HG03139 (cell line): ENCODE data around the gene HM13.
A peak's percentile ranks its signal among the peaks of the same experiment; 100 is the strongest.
"Not testable (repeated sequence)": the region's sequence is repeated elsewhere in the genome, so short reads cannot be mapped to it uniquely, and the experiment has no call there.

Source experiments
- ATAC-seq: cut with Tn5 transposase; IDR thresholded peaks from one replicate; pipeline ENCODE4 v1.9.1; 2021; ENCODE audit not compliant: unreplicated experiment

Gene HM13

DNA sequence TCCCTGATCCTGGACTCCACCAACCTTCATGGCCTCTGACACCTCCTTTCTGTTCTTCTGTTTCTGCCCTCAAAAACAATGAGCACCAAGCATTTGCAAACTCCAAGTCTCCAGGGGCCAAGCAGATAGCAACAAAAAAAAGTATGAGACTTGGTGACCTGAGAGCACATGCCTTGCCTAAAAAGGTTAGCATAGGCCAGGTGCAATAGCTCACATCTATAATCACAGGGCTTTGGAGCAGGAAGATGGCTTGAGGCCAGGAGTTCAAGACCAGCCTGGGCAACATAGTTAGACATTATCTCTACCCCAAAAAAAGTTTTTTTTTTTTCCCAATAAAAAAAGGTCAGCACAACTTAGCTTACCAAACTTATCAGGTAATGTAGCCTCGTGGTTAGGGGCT lies 13.7 kb upstream of the HM13 start:
- ATAC-seq, result no peak

DNA sequence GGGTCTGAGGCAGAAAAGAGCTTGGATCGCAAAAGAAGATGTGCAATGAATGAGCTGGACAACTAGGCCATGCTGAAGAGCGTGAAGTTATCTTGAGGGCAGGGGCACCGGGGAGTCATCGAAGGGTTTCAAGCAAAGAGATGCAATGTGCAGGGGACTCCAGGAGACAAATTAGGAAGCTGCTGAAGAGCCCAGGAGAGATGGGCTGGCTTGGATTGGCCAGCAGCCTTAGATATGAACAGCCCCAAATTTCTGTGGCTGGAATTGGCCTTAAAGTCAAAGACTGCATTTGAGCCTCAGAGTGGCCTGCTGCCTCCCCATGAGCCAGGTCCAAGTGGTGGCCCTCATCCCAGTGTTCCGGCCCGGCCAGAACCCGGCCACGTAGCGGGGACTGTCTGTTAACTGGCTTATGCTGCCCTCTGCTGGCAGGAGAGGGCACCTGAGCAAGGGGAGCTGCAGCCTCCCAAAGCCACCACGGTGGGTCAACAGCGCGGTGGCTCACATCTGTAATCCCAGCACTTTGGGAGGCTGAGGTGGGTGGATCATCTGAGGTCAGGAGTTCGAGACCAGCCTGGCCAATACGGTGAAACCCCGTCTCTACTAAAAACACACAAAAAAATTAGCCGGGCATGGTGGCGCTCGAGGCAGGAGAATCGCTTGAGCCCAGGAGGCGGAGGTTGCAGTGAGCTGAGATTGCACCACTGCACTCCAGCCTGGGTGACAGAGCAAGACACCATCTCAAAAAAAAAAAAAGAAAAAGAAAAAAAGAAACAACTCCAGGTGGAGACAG lies 11.2 kb upstream of the HM13 start:
- ATAC-seq, result peak; percentile 93

DNA sequence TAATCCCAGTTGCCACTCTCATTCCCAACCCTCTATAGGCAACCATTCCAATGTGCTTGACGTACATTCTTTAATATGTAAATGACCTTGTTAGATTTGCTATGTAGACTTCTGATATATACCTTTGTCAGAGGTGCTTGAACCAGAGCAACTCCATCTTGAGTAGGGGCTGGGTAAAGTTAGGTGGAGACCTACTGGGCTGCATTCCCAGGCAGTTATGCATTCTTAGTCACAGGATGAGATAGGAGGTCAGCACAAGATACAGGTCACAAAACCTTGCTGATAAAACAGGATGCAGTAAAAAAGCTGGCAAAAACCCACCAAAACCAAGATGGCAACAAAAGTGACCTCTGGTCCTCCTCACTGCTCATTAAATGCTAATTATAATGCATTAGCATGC lies 8.3 kb upstream of the HM13 start:
- ATAC-seq, result no peak

DNA sequence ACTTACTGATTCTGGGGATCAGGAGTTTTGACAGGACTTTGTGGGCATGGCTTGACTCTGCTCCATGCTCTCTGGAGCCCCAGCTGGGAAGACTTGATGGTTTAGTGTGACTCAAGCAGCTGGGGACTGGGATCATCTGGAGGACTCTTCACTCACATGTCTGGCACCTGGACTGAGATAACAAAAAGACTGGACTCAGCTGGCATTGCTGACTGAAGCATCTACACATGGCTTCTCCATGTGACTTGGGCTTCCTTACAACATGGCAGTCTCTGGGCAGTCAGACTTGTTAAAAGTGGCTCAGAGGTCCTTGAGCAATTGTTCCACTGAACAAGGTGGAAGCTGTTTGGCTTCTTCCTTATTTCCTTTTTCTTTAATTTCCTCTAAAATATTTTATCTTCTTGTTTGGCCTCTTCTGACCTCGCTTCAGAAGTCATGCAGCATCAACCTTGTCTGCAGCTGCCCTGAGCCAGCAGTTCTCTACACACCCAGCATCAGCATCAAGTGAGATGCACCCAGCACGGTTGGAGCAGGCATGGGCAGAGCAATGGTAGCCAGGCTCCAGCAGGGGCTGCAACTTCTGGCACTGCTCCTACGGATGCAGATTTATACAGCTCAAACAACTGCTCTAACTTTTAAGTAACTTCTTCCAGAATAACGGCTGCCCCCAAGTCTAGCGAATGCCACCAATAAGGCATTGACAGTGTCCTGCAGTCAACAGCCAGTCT lies 5.6 kb upstream of the HM13 start:
- ATAC-seq, result no peak

DNA sequence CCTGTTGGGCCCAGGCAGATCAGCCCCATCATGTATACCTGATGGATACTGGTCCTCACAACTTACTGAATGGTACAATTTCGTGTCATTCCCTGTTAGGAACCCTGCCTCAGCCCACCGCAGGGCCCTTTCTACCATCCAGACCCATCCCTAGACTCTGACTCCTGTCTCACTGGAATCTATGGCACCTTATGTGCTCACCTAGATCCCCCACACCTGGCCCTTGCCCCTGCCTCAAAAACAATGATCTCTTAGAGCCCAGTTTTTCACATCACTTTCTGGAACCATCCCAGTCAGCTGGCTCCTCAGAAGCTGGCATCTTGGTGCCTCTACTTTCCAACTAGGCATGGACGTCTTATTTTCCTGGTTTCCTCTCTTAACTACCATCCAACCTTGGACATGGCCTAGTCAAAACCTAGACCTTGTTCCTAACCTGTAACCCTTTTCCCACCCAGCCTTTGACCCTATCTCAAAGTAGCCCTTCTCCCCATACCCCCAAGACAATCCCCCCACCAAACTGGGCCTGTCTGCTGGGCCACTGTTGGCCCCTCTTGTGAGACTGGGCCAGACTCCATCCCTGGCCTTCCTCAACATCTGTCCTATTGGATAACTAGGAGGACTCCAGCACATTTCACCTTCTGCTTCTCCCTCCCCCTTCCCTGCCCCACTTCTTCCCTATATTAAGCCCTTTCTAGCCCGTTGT lies 981 bp downstream of the HM13 start:
- ATAC-seq, result no peak

DNA sequence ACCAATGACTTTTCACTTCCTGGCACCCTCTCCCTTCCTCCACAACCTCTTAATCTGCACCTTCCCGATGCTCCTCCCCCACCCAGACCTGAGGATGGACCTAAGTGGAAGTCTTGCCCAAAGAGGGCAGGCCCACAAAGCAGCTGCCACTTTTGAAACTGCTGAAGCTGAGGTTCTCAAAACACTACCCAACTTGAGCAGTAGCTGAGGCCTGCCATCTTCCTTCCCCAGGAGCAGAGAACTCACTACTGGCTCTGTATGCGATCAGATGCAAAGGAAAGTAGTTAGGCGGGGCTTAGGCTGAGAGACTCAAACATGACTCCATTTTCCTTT lies 1.5 kb downstream of the HM13 start:
- ATAC-seq, result no peak

DNA sequence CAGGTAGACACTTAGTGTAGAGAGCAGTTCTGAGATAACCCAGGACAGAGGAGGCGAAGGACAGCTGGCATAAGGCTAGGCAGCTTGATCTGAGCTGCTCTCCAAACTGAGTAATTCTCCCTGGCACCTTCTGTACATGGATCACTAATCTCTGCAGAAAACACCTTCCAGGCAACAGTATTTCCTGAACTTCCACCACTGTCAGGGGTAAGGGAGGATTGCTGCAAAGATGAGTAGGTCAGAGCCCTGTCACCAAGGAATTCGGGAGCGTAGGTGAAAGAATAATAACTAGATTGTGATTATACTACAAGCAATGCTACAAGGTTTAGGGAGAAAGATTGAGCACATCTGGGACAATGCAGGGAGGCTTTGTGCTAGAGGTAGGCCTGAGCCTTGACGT lies 1.9 kb downstream of the HM13 start:
- no peak for ATAC-seq

DNA sequence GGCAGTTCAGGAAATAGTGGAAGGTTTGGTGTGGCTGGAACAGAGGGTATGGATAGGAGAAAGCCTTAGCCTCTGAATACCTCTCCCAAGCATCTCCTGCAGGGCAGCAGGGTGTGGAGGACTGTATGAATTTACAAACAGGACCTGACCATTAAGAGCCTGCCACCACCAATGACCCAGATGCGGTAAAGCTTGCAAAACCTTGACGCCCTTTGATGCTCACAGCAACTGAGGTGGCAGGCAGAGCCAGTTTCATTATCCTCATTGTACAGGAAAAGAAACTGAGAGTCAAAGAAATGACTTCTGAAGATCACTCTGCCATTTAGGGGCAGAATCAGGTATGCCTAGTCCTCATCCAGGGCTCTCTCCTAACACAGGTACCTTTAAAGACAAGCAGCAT lies 2.4 kb downstream of the HM13 start:
- ATAC-seq, result no peak

DNA sequence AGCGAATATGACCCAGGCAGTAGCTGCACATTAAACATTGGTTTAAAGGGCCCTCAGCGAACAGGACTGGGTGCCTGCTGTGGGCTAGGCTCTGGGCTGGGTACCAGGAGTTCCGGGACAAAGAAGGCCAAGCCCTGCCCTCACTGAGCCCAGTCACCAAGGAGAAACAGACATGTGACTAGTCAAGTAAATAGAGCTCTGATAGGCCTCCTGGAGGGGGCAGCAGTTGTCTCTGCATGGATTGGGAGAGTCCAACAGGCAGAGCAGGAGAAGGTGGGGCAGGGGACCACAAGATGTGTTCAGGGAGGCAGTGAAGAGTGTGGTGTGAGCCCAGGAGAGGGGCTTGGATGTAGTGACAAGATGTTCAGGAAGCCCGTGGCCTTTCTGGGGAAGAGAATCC lies 3.1 kb downstream of the HM13 start:
- ATAC-seq, result no peak

DNA sequence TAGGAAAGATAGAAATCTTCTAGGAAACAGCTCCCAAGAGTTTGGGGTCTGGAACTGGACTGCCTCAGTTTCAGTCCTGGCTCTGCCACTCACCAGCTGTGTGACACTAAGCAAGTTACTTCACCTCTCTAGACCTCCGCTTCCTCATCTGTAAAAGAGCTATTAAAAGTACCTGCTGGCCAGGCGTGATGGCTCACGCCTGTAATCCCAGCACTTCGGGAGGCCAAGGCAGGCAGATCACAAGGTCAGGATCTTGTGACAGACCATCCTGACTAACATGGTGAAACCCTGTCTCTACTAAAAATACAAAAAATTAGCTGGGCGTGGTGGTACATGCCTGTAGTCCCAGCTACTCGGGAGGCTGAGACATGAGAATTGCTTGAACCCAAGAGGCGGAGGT lies 7.0 kb downstream of the HM13 start:
- not testable (repeated sequence) for ATAC-seq

DNA sequence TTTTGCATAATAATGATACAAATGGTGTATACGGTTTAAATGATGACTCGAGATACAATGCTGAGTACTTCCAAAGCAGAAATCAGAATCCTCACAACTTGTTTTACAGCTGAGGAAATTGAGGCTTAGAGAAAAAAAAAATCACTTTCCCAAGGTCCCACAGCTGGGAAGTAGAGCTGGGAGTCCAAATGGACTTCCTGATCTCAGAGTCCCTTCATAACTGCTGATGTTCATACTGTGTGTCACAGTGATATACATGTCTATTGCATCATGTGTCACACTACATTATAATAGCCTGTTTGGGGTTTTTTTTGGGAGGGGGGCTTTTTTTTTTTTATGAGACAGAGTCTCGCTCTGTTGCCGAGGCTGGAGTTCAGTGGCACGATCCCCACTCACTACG lies 8.5 kb downstream of the HM13 start:
- no peak for ATAC-seq

DNA sequence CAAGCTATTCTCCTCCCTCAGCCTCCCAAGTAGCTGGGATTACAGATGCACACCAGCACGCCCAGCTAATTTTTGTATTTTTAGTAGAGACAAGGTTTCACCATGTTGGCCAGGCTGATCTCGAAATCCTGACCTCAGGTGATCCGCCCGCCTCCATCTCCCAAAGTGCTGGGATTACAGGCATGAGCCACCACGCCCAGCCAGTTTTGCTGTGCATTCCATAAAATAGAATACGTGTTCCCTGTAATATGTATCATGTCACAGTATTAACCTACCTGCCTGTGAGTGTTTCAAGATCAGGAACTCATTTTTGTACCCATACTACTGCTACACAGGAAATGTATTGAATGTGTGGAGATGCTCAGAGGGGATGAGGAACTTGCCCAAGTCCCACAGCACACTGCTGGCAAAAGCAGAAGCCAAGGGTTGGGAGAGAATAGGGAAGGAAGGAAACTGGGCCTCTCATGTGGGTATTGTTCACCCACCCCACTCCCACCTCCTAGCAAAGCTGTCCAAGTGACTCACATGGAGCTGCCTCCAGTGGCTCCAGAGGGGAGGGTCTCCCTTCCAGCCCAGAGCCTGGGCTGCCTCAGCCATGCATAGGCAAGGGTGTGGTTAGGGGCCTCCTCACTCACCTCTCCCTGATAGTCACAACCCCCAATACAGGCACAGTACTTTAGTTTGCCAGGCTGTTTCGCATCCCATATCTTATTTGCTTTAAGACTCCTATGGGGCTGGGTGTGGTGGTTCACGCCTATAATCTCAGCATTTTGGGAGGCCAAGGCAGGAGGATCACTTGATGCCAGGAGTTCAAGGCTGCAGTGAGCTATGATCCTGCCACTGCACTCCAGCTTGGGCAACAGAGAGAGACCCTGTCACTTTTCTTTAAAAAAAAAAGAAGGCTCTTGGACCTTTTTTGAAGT lies 9.4 kb downstream of the HM13 start:
- ATAC-seq, result no peak

DNA sequence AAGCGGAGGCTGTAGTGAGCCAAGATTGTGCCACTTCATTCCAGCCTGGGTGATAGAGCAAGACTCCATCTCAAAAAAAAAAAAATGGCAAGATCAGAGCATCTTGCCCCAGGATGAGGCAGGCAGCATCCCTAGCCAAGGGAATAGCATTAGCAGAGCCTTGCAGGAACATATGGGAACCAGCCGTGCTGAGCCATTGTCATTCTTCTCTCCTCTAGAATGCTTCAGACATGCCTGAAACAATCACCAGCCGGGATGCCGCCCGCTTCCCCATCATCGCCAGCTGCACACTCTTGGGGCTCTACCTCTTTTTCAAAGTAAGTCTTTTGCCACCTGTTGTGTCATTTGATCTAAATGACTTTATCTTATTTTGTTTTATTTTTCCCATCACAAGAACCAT lies 13.0 kb downstream of the HM13 start:
- ATAC-seq, result no peak

DNA sequence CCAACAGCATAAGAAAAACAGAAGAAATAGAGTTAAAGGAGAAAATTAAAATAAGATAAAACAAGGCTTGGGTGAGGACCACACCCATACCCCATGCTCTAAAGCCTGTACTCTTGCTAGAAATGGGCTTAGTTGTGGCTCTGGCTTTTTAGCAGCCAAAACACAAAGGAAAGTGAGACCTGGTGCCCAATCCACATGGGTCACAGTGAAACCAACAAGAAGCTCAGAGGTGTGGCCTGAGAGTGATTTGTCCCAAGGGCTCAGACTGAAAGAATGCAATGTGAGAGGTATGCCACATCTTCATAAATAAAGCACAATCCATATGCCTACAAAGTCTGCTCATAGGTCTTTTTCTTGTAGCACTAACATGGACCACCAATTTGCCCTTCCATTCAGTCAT lies 21.1 kb downstream of the HM13 start:
- ATAC-seq, result no peak

DNA sequence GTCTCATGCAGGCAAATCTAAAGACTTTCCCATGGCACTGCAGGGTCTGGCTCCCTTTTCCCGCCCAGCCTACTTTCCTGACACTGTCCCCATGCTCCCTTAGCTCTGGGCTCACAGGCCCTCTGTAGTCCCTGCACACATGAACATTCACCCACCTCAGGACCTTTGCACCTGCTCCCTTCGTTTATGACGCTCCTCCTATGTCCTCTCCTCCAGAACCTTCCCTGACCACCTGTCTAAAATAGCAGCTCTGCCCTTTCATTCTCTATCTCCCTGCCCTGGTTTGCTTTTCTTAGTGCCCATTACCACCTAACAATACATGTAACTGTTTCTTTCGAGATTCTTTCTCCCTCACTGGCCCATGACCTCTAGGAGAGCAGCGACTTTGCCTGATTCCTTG lies 22.3 kb downstream of the HM13 start:
- ATAC-seq, result no peak

DNA sequence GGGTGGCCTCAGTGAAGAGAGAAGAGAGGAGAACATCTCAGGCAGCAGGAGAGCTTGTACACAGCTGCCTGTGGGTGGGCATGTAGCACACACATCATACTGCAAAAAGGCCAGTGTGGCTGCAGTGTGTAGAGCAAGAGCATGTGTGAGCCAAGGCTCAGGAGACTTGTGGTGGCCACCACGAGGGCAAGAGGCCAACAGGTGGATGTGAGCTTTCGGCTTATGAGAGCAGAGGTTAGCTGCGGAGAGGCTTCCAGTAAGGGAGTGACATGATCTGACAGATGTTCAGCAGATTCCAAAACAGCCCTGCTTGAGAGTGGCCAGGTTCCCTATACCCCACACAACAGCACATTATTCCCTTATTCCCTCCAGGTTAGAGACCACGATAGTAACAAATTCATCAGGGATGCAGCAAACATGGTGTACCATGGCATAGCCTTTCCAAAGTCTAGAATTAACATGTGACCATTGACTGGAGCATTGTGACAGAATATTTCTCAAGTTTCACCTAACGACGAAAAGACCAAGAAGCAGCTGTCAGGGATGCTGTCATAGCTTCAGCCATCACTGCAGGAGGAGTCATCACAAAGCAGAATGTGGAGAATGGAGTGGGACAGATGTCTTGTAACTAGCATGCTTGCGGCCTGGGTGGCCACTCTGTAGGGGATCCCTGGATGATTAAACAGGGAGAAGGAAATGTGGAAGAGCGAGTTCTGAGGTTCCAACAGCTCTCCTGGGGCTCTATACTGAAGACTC lies 23.1 kb downstream of the HM13 start:
- ATAC-seq, result no peak

DNA sequence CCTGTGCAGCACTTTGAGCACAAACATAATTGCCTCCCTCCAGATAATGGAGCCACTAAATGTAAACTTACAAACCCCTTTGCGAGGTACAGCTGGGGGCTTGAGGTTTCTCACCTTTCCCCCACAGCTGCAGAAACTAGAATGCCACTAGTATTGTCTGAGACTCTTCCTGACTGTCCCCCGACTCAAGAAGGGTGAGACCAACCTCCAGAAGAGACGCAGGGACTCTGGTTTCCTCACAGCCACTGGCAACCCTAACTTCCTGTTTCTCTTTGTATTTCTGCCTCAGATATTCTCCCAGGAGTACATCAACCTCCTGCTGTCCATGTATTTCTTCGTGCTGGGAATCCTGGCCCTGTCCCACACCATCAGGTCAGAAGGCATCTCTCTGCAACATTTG lies 23.6 kb downstream of the HM13 start:
- ATAC-seq, result no peak

DNA sequence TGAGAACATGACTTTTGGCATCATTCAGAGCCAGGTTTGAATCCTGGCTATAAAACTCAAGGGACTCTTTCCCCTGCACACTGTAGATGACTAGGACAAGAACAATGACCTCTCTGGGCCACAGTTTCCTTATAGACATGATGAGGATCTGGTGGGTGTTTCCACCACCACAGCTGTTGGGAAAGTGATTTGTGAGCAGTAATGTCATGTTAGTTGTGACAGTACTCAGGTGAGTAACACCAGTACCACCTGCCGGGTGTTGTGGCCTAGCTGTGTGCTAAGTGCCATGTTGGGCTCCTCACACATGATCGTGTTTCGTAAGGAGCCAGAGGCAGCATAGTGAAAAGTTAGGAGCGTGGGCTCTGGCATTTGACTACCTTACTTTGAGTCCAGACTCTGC lies 24.1 kb downstream of the HM13 start:
- no peak for ATAC-seq

DNA sequence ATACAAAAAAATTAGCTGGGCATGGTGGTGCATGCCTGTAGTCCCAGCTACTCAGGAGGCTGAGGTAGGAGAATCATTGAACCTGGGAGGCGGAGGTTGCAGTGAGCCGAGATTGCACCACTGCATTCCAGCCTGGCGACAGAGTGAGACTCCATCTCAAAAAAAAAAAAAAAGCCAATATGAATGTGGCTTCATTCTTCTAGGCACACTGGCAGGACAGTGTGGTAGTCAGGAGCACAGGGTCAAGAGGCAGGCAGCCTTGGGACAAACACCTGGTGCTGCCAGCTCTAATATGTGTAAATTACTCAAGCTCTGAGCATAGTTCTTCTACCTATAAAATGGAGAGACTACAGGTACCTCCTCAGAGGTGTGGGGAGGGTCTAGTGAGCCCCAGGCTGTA lies 25.4 kb downstream of the HM13 start:
- ATAC-seq, result not testable (repeated sequence)

DNA sequence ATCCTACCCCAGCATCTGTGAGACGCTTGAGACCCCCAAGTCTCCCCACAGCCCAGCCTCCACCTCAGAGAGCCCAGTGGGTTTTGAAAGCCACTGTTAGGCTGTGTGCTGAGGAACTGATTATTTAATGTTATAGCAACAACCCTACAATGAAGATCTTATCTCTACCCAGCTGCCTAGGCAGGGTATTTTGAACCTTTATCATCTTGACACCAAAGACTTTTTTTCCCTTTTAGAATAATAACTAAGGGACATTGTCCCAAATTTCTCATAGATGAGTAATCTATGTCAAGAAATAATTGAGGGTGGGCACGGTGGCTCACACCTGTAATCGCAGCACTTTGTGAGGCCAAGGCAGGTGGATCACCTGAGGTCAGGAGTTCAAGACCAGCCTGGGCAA lies 26.2 kb downstream of the HM13 start:
- ATAC-seq, result no peak
